SK-N-SH treated with all-trans-retinoic acid at 6 μM for 48 hours (cell line): Measurements from ENCODE around the gene FASTKD3.

Experiments
- ARNTL ChIP-seq: fragments of 450-650 bp; formaldehyde crosslinking; IDR thresholded peaks from 2 replicates; pipeline ENCODE4 v1.5.0; 2020; ENCODE audit warnings: low read depth, mild to moderate bottlenecking, moderate library complexity, borderline replicate concordance
- BACH2 ChIP-seq: fragments of 250-450 bp; sonication (Bioruptor Pico); IDR thresholded peaks from 2 replicates; pipeline ENCODE4 v1.9.0; 2021; ENCODE audit warnings: mild to moderate bottlenecking, borderline replicate concordance
- CSRNP3 ChIP-seq: fragments of 250-450 bp; sonication (Bioruptor Pico); IDR thresholded peaks from 2 replicates; pipeline ENCODE4 v1.5.1; 2021; ENCODE audit warnings: mild to moderate bottlenecking, moderate library complexity
- GLIS3 ChIP-seq: fragments of 250-450 bp; sonication (Bioruptor Pico); IDR thresholded peaks from 2 replicates; pipeline ENCODE4 v1.5.0; 2020; ENCODE audit warnings: mild to moderate bottlenecking, moderate library complexity
- ISL1 ChIP-seq: fragments of 250-450 bp; sonication (Bioruptor Pico); IDR thresholded peaks from 2 replicates; pipeline ENCODE4 v2.1.2; 2022; ENCODE audit warnings: mild to moderate bottlenecking, moderate library complexity
- PATZ1 ChIP-seq: fragments of 250-450 bp; sonication (Bioruptor Pico); IDR thresholded peaks from 2 replicates; pipeline ENCODE4 v1.8.0; 2020; ENCODE audit warnings: mild to moderate bottlenecking, moderate library complexity, borderline replicate concordance
- TCF4 ChIP-seq: fragments of 250-450 bp; sonication (Bioruptor Pico); IDR thresholded peaks from 2 replicates; pipeline ENCODE4 v1.8.0; 2021; ENCODE audit warnings: mild to moderate bottlenecking, moderate library complexity, borderline replicate concordance
- ZC3H10 ChIP-seq: fragments of 250-450 bp; sonication (Bioruptor Pico); IDR thresholded peaks from 2 replicates; pipeline ENCODE4 v1.5.1; 2021; ENCODE audit warnings: mild to moderate bottlenecking, moderate library complexity
- ZFP3 ChIP-seq: fragments of 250-450 bp; sonication (Bioruptor Pico); IDR thresholded peaks from 2 replicates; pipeline ENCODE4 v1.5.0; 2020; ENCODE audit warnings: mild to moderate bottlenecking, moderate library complexity
- ZNF565 ChIP-seq: fragments of 450-650 bp; formaldehyde crosslinking; conservative IDR thresholded peaks from 2 replicates; pipeline ENCODE4 v1.5.0; 2020; ENCODE audit warnings: low read depth, mild to moderate bottlenecking, moderate library complexity
- ZNF70 ChIP-seq: fragments of 450-650 bp; formaldehyde crosslinking; IDR thresholded peaks from 2 replicates; pipeline ENCODE4 v1.5.0; 2020; ENCODE audit warnings: mild to moderate bottlenecking, moderate library complexity
- ZNF8 ChIP-seq: fragments of 450-650 bp; formaldehyde crosslinking; IDR thresholded peaks from 2 replicates; pipeline ENCODE4 v1.5.0; 2020; ENCODE audit warnings: mild to moderate bottlenecking, moderate library complexity
- TF ChIP-seq, protein P1 (sequence below): fragments of 250-450 bp; sonication (Bioruptor Pico); IDR thresholded peaks from 2 replicates; pipeline ENCODE4 v1.8.0; 2021; ENCODE audit warnings: low read depth, mild to moderate bottlenecking, moderate library complexity, borderline replicate concordance
- TF ChIP-seq, protein P2 (sequence below): fragments of 250-450 bp; sonication (Bioruptor Pico); IDR thresholded peaks from 2 replicates; pipeline ENCODE4 v1.5.1; 2020; ENCODE audit warnings: low read depth, mild to moderate bottlenecking, moderate library complexity

GRCh38 chr5:7834982-7835381, 33.8 kb downstream of the FASTKD3 start:
- no peak for TF ChIP-seq PATZ1 (CRISPR knock-in tag)
- no peak for TF ChIP-seq ZNF565
- TF ChIP-seq ARNTL, result no peak
- no peak for TF ChIP-seq ZNF70 (CRISPR knock-in tag)
- TF ChIP-seq ZC3H10, result no peak
- no peak for TF ChIP-seq BACH2 (CRISPR knock-in tag)
- no peak for TF ChIP-seq ZNF8
- no peak for TF ChIP-seq CSRNP3 (CRISPR knock-in tag)
- no peak for TF ChIP-seq TCF4
- TF ChIP-seq GLIS3 (CRISPR knock-in tag), result no peak
- TF ChIP-seq, protein P1, sequence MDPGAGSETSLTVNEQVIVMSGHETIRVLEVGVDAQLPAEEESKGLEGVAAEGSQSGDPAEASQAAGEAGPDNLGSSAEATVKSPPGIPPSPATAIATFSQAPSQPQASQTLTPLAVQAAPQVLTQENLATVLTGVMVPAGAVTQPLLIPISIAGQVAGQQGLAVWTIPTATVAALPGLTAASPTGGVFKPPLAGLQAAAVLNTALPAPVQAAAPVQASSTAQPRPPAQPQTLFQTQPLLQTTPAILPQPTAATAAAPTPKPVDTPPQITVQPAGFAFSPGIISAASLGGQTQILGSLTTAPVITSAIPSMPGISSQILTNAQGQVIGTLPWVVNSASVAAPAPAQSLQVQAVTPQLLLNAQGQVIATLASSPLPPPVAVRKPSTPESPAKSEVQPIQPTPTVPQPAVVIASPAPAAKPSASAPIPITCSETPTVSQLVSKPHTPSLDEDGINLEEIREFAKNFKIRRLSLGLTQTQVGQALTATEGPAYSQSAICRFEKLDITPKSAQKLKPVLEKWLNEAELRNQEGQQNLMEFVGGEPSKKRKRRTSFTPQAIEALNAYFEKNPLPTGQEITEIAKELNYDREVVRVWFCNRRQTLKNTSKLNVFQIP (CRISPR knock-in tag), result no peak
- no peak for TF ChIP-seq ZFP3 (CRISPR knock-in tag)
- no peak for TF ChIP-seq ISL1 (CRISPR knock-in tag)
- TF ChIP-seq, protein P2, sequence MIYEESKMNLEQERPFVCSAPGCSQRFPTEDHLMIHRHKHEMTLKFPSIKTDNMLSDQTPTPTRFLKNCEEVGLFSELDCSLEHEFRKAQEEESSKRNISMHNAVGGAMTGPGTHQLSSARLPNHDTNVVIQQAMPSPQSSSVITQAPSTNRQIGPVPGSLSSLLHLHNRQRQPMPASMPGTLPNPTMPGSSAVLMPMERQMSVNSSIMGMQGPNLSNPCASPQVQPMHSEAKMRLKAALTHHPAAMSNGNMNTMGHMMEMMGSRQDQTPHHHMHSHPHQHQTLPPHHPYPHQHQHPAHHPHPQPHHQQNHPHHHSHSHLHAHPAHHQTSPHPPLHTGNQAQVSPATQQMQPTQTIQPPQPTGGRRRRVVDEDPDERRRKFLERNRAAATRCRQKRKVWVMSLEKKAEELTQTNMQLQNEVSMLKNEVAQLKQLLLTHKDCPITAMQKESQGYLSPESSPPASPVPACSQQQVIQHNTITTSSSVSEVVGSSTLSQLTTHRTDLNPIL, result no peak
